ENCODE data around the gene DDX11.
"Not testable (repeated sequence)": the region's sequence is repeated elsewhere in the genome, so short reads cannot be mapped to it uniquely, and the experiment has no call there.

DDX11 gene

DNA sequence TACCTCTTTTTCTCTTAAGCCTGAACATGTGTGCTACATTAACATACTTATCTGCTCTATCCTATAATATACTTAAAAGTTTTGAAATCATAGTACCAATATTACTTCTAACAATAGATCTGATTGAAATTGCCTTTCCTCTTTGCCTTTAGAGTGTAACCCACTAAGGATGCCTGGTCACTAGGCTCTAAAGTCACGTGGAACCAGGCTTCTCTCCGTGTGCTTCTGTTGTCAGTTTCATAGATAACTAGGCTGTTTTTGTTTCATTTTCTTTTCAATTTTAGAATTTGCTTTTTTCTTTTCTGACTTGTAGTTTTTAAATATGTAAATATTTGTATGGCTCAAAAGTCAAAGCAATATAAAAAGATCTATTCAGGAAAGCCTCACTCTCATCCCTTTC, 25.8 kb downstream of the DDX11 start:
- DNase-seq (ENCODE audit: low spot score), result not testable (repeated sequence)

DNA sequence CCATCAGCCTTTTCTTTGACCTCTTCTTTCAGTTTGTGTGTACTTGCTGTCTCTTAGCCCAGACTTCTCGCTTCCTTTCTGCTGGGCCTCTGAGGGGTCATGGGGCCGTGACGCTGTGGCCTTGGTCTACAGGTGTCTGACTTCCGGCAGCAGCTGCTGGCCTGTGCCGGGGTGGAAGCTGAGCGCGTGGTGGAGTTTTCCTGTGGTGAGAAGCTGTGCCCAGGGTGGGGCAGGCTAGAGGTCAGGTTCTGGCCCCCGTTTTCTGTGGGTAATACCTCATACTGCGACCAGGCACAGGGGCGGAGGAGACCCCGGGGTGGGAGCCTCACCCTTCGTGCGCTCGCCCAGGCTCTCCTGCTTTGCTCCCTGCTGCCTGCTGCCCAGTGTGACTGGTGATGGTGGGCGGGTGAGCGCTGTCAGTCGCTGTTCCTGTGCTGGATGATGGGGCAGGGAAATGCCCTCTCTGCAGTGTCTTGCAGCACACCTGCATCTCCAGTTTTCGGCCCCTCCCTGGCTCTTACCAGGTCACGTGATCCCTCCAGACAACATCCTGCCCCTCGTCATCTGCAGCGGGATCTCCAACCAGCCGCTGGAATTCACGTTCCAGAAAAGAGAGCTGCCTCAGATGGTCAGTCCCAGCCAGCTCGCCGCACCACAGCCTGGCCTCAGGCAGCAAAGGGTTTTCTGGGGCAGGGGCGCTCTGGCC, 27.0 kb downstream of the DDX11 start:
- not testable (repeated sequence) for DNase-seq (ENCODE audit: low spot score)

DNA sequence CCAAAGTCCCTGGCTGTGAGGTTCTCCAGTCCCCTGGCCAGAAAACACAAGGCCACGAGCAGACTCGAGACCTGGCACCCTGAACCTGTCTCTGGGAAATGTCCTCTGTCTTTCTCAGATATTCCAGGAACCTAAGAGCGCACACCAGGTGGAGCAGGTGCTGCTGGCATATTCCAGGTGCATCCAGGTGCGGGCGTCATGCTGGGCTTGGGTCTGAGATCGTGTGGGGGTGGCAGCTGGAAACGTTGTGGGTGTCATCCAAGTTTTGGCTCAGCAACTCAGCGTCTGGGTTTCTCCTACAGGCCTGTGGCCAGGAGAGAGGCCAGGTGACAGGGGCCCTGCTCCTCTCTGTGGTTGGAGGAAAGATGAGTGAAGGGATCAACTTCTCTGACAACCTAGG, 28.5 kb downstream of the DDX11 start:
- DNase-seq (ENCODE audit: low spot score), result not testable (repeated sequence)

DNA sequence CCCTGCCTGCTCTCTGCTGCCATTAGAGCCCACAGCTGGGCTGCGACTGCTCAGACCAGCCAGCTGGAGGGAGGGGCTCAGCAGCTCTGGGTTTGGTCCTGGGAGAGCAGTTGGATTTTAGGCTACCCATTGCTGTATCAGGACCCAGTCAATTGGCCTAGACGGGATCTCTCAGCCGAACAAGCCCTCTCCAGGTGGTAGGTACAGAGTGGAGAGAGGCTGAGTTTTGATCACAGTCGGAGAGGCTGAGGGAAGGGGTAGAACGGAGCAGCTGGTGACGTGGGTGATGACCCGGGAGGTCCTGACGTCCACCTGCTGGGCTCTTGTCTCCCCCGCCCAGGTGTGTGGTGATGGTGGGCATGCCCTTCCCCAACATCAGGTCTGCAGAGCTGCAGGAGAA, 28.9 kb downstream of the DDX11 start:
- not testable (repeated sequence) for DNase-seq (ENCODE audit: low spot score)

DNA sequence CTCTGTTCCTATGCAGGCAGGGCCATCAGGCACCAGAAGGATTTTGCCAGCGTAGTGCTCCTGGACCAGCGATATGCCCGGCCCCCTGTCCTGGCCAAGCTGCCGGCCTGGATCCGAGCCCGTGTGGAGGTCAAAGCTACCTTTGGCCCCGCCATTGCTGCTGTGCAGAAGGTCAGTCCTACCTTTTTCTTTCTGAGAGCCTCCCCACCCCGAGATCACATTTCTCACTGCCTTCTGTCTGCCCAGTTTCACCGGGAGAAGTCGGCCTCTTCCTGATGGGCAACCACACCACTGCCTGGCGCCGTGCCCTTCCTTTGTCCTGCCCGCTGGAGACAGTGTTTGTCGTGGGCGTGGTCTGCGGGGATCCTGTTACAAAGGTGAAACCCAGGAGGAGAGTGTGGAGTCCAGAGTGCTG, 29.9 kb downstream of the DDX11 start:
- not testable (repeated sequence) for DNase-seq (ENCODE audit: low spot score)

DNA sequence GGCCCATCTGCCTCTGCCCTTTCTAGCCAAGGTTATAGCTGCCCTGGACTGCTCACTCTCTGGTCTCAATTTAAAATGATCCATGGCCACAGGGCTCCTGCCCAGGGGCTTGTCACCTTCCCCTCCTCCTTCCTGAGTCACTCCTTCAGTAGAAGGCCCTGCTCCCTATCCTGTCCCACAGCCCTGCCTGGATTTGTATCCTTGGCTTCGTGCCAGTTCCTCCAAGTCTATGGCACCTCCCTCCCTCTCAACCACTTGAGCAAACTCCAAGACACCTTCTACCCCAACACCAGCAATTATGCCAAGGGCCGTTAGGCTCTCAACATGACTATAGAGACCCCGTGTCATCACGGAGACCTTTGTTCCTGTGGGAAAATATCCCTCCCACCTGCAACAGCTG, 30.6 kb downstream of the DDX11 start:
- not testable (repeated sequence) for DNase-seq (ENCODE audit: low spot score)

DNA sequence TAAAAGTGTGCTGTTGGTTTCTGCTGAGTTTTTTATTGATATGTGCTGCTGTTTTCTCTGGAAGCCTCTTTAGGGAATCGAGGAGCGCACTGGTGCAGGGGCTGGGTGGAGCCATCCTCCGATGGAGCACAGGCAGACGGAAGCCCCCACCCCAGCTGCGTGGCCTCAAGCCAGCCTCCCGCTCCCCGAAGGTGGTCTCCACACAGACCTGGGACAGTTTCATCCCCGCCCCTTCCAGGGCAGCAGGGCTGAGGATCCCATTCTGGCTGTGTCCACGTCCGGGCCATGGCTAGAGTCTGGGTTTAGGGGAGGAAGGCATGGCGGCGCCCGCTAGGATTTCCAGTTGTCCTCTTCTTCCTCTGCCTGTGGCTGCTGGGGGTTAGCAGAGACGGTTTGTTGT, 31.1 kb downstream of the DDX11 start:
- DNase-seq (ENCODE audit: low spot score), result not testable (repeated sequence)

DNA sequence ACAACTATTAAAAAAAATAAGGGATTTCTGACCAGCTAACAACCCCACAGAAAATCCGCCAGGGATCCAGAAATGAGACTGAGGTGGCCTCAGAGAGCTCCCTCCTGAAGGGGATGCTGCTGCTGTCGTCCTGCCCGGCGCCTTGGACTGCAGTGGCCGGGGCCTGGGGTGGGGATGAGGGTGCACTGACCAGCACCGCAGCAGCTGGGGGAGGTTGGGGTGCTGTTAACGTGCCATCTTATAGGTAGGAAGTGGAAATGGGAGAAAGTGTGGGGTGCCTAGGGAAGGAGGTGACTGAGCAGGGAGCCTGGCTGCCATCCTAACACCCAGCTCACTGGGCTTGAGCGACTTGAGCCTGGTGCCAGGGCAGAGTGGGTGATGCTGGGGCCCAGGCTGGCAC, 32.0 kb downstream of the DDX11 start:
- no peak for DNase-seq (ENCODE audit: low spot score)

DNA sequence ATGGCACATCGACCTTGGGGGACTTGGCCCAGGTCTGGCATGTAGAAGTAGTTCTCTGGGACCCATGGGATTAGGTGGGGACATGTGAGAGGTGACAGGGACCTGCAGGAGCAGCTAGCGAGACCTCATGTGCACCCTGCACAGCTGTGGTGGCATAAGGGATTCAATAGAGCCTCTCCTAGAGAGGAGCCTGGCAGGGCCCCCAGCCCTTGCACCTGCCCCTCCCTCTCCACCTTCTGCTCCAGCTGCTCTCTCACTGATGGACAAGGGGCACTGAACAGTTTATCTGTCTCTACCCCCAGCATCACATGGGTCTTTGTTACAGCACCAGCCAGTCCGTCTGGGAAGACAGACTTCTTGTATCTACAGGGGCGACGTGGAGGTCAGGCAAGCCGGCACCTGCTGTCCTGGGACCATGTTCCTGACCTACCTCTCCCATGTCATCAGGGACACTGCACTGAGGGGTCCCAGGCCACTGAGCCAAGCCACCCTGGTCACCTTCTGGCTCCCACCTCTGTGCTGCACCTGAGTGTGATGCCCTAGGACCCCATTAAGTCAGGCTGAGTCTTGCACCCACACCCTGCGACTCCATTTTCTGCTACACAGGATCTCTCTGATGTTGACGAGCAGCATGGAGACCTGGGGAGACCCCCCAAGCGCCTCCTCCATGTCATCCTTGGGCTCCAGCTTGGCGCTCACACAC, 32.6 kb downstream of the DDX11 start:
- no peak for DNase-seq (ENCODE audit: low spot score)

DNA sequence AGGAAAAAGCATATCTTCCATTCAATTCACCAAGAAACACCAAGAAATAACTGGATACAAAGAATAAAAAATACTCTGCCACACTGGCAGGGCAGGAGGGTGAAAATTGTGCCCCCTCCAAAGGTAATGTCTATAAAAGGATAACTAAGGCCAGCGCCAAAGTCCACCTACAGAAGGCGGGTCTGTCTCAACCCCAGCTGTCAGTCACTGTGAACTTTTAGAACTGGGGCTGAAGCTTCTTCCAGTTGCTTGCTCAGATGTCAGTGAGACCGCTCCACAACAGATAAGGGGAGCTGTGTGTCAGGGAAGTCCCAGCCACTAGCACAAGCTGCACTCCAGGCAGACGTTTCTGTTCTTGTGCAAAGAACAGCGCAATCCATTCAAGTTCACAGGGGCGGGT, 36.1 kb downstream of the DDX11 start:
- DNase-seq (ENCODE audit: low spot score), result not testable (repeated sequence)

DNA sequence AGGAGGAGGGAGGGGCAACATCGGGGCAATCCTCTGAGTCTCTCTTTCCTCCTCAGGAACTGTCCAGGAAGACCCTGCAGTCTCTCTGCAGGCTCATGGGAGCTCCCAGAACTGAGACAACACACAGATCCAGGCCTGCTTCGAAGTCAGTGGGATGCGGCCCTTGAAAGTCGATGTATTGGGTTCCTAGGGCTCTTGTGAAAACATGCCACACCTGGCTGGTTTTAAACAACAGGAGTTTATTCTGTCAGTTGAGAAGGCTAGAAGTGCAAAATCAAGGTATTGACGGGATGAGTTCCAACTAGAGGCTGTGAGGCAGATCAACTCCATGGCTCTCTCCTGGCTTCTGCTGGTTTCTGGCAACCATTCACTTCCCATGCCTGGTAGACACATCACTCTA, 36.6 kb downstream of the DDX11 start:
- DNase-seq (ENCODE audit: low spot score), result not testable (repeated sequence)

DNA sequence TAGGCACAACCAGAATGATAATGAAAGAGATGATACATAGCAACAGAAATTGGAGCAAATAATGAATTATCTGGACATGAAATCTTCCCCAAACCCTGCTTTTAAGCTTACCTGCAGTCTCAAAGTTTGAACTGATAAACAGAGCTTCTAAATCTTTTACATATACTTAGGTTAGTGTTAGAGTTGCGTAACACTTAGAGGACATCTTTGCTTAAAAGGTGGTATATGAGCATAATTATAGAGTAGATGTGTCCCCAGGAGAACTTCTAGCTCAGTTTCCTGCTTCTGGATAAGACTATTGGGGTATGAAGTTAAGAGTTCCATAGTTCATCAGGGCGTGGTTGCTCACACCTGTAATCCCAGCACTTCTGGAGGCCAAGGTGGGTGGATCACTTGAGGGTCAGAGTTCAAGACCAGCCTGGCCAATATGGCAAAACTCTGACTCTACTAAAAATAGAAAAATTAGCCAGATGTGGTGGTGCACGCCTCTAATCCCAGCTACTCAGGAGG, 41.5 kb downstream of the DDX11 start:
- DNase-seq (ENCODE audit: low spot score), result not testable (repeated sequence)

DNA sequence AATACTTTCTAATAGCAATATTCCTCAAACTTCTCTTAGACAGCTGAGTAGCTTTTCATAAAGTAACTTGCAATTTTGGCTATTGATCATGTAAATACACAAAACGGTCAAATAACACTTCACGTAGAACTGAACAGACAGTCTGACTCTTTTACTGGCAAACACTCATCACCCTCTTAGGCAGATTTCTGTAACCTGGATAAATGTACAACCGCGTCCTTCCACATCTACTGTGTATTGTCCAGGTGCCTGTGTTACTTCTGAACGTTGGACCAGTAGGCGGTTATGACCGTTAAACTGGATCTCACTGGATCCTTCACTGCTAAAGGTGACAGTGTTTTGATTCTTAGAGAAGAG, 43.2 kb downstream of the DDX11 start:
- not testable (repeated sequence) for DNase-seq (ENCODE audit: low spot score)

DNA sequence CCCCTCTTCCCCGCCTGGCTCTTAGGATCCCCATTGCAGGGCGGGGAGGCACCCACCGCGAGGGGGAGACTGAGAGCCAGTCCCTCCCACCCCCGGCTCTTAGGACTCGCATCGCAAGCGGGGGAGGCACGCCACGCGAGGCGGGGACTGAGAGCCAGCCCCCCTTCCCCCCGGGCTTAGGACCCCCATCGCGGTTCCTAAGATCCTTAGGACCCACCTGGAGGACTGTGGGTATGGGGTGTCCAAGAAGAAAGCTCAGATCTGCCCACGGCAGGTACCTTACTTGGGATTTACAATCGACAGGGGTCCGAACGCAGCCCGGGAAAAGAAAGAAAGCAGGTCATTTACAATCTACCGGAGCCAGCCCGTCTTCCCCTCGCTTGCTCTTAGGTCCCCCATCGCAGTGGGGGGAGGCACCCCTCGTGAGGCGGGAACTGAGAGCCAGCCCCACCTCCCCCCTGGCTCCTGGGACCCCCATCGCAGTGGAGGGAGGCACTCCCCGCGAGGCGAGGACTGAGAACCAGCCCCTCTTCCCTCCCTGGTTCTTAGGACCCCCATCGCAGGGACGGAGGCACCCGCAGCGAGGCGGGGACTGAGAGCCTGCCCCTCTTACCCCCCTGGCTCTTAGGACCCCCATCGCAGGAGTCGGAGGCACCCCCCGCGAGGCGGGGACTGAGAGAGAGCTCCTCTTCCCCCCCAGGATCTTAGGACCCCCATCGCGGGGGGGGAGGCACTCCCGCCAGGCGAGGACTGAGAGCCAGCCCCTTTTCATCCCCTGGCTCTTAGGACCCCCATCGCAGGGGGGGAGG, 43.7 kb downstream of the DDX11 start:
- no peak for DNase-seq (ENCODE audit: low spot score)

DNA sequence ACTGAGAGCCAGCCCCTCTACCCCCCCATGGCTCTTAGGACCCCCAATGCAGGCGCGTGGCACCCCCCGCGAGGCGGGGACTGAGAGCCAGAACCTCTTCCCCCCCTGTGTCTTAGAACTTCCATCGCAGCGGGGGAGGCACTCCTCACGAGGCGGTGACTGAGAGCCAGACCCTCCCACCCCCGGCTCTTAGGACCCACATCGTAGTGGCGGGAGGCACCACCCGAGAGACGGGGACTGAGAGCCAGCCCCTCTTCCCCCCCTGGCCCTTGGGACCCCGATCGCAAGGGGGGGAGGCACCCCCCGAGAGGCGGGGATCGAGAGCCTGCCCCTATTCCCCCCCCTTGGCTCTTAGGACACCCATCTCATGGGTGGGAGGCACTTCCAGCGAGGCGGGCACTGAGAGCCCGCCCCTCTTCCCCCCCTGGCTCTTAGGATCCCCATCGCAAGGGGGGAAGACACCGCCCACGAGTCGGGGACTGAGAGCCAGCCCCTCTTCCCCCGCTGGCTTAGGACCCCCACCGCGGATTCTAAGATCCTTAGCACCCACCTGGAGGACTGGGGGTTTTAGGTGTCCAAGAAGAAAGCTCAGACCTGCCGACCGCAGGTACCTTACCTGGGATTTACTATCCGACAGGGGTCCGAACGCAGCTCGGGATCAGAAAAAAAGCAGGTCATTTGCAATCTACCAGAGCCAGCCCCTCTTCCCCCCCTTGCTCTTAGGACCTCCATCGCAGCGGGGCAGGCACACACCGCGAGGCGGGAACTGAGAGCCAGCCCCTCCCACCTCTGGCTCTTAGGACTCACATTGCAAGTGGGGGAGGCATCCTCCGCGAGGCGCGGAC, 44.9 kb downstream of the DDX11 start:
- DNase-seq (ENCODE audit: low spot score), result no peak

DNA sequence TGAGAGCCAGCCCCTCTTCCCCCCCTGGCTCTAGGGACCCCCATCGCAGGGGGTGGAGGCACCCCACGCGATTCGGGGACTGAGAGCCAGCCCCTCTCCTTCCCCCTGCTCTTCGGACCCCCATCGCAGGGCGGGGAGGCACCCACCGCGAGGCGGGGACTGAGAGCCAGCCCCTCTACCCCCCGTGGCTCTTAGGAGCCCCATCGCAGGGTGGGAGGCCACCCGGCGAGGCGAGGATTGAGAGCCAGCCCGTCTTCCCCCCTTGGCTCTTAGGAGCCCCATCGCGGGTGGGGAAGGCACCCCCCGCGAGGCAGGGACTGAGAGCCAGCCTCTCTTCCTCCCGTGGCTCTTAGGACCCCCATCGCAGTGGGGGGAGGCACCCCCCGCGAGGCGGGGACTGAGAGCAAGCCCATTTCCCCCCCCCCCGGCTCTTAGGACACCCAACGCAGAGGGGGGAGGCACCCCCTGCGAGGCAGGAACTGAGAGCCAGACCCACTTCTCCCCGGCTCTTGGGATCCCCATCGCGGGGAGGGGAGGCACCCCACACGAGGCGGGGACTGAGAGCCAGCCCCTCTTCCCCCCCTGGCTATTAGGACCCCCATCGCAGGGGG, 45.6 kb downstream of the DDX11 start:
- no peak for DNase-seq (ENCODE audit: low spot score)

DNA sequence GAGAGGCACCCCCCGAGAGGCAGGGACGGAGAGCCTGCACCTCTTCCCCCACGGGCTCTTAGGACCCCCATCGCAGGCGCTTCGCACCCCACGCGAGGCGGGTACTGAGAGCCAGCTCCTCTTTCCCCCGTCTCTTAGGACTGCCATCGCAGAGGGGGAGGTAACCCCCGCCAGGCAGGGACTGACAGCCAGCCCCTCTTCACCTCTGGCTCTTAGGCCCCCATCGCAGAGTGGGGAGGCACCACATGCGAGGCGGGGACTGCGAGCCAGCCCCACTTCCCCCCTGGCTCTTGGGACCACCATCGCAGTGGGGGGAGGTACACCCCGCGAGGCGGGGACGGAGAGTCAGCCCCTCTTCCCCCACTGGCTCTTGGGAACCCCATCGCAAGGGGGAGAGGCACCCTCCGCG, 46.1 kb downstream of the DDX11 start:
- no peak for DNase-seq (ENCODE audit: low spot score)

DNA sequence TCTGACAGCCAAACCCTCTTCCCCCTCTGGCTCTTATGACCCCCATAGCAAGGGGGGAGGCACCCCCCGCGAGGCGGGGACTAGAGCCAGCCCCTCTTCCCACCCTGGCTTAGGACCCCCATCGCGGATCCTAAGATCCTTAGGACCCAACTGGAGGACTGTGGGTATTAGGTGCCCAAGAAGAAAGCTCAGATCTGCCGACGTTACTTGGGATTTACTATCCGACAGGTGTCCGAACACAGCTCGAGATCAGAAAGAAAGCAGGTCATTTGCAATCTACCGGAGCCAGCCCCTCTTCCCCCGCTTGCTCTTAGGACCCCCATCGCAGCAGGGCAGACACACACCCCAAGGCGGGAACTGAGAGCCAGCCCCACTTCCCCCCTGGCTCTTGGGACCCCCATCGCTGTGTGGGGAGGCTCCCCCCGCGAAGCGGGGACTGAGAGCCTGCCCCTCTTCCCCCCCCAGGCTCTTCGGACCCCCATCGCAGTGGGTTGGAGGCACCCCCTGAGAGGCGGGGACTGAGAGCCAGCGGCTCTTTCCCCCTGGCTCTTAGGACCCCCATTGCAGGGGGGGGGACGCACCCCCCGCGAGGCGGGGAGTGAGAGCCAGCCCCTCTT, 46.8 kb downstream of the DDX11 start:
- no peak for DNase-seq (ENCODE audit: low spot score)

DNA sequence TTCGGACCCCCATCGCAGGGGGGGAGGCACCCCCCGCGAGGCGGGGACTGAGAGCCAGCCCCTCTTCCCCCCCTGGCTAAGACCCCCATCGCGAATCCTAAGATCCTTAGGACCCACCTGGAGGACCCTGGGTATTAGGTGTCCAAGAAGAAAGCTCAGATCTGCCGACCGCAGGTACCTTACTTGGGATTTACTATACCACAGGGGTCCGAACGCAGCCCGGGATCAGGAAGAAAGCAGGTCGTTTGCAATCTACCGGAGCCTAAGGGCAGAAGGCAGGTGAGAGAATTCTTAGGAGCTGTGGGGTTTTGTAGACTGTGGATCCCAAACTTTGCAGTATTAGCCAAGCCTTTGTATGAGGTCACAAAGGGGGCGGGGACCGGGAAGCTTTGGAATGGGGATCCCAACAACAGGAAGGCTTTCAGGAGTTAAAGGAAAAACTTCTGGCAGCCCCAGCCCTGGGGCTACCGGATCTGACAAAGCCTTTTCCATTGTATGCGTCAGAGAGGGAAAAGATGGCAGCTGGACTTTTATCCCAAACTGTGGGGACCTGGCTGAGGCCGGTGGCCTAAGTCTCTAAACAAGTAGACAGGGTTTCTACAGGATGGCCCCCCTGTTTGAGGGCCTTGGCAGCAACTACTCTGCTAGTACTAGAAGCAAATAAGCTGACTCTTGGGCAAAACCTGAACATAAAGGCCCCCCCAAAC, 47.5 kb downstream of the DDX11 start:
- not testable (repeated sequence) for DNase-seq (ENCODE audit: low spot score)

DNA sequence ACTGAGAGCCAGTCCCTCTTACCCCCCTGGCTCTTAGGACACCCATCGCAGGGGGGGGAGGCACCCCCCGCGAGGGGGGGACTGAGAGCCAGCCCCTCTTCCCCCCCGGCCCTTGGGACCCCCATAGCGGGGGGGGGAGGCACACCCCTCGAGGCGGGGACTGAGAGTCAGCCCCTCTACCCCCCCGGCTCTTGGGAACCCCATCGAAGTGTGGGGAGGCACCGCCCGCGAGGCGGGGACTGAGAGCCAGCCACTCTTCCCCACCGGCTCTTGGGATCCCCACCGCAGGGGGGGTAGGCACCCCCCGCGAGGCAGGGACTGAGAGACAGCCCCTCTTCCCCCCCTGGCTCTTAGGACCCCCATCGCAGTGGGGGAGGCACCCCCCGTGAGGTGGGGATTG, 48.8 kb downstream of the DDX11 start:
- DNase-seq (ENCODE audit: low spot score), result no peak
